Measurements from ENCODE around the gene RAC3. TPM values are rescaled to one million over a fixed set of nuclear protein-coding genes. Genes with fewer than 3 reads are reported as not detected.

Gene RAC3
- total RNA-seq, 1 experiment from 2014 or later: 84.8 TPM

- Histone ChIP-seq H3K4me2 (ENCODE audit: insufficient read depth, insufficient read length, low read length) (peak overlapping the region; percentile 65), H3K18ac (ENCODE audit: insufficient read length, low read depth, low read length) (peak overlapping the region; percentile 7), H3T11ph (ENCODE audit: low read length) (no peak overlapping the region), H2BK120ac (ENCODE audit: low read depth, low read length, poor library complexity, severe bottlenecking) (no peak overlapping the region), H2AK5ac (ENCODE audit: insufficient read length, low read length) (no peak overlapping the region), H3K27me3 (ENCODE audit: insufficient read depth, low read length) (no peaks in the 10 kb centered on the region; the same call in 1 of the 2 replicates), H3K4me1 (ENCODE audit: insufficient read depth, low read length) (no peaks in the 10 kb centered on the region), H2BK20ac (ENCODE audit: low read depth, low read length, poor library complexity, severe bottlenecking) (no peak overlapping the region), H3K79me1 (ENCODE audit: insufficient read depth, low read depth, low read length, poor library complexity, severe bottlenecking) (no peaks in the 10 kb centered on the region), H2AFZ (ENCODE audit: low read length) (no peak overlapping the region), H2BK15ac (ENCODE audit: low read depth, low read length) (no peak overlapping the region), H3K14ac (ENCODE audit: insufficient read depth, low read length) (peak overlapping the region; percentile 66; the same call in 1 of the 2 replicates), H3K79me2 (ENCODE audit: insufficient read depth, low read length) (no peaks in the 10 kb centered on the region), H3K27ac (ENCODE audit: insufficient read length, low read depth, low read length) (no peak overlapping the region), H3K9ac (ENCODE audit: extremely low read depth, insufficient read length, low read length) (peak overlapping the region; percentile 55), H3K4ac (ENCODE audit: low read depth, low read length) (no peak overlapping the region), H4K20me1 (ENCODE audit: control insufficient read depth, insufficient read depth, insufficient read length) (no peaks in the 10 kb centered on the region), H4K91ac (ENCODE audit: insufficient read length, low read depth, low read length) (no peak overlapping the region), H2BK12ac (ENCODE audit: insufficient read length, low read depth, low read length) (no peak overlapping the region), H4K5ac (ENCODE audit: insufficient read length, low read depth, low read length) (no peak overlapping the region), H2BK5ac (ENCODE audit: insufficient read length, low read length) (no peak overlapping the region), H3K23ac (ENCODE audit: insufficient read length, low read depth, low read length) (no peak overlapping the region), H3K23me2 (ENCODE audit: insufficient read length, low read depth, low read length, poor library complexity, severe bottlenecking) (peaks cover 8% of the 10 kb centered on the region), H3K9me3 (ENCODE audit: control insufficient read depth, low read depth, low read length) (no peaks in the 10 kb centered on the region), H4K8ac (replicated peaks; ENCODE audit: insufficient read length, low read depth, low read length) (no peak overlapping the region), H3K56ac (ENCODE audit: insufficient read length, low read depth, low read length) (no peak overlapping the region)
- Mint-ChIP-seq H3K4me1 (peaks cover 2 to 19% of the 10 kb centered on the region in 2 experiments), H3K27me3 (ENCODE audit: low read depth) (peaks cover 4% of the 10 kb centered on the region), H3K27ac (no peak overlapping the region), H3K36me3 (ENCODE audit: insufficient read depth in 1 of 3, low read depth in 3 of 3) (peaks cover 8 to 24% (median 16%) of the 10 kb centered on the region in 3 experiments; a peak in 6 of 7 replicates), H3K4me3 (peak overlapping the region; percentile 60 to 77), H3K9me3 (no peaks in the 10 kb centered on the region)
- WGBS (ENCODE audit: extremely low coverage, insufficient read length, low lambda C conversion rate): no CpG with 5 or more reads among the region's 59 CpGs
- TF ChIP-seq CTCF (conservative IDR thresholded peaks at IDR 0.05): no peak
- peak; percentile 91 for DNase-seq
Observed at GRCh38 chr17:82031885-82032627, 578 bp downstream of the RAC3 start.

Data from H9 (cell line).